ENCODE measurements around the gene FAXDC2.

DNA sequence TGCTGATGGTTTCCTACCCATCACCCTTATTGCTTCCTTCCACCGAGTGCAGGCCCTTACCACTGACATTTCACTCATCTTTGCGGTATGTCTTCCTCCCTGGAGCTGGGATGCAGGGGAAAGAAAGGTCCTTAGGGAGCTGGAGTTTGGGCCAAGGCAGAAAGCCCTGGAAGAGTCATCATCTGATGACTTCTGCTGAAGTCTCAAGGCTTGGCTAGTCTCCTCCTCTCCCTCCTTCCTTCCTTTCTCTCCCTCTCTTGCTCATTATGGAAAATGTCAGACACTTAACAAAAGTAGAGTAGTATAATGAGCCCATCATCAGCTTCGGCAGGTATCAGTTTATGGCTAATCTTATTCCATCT, 55.2 kb downstream of the FAXDC2 start:
- TF ChIP-seq, protein P1, sequence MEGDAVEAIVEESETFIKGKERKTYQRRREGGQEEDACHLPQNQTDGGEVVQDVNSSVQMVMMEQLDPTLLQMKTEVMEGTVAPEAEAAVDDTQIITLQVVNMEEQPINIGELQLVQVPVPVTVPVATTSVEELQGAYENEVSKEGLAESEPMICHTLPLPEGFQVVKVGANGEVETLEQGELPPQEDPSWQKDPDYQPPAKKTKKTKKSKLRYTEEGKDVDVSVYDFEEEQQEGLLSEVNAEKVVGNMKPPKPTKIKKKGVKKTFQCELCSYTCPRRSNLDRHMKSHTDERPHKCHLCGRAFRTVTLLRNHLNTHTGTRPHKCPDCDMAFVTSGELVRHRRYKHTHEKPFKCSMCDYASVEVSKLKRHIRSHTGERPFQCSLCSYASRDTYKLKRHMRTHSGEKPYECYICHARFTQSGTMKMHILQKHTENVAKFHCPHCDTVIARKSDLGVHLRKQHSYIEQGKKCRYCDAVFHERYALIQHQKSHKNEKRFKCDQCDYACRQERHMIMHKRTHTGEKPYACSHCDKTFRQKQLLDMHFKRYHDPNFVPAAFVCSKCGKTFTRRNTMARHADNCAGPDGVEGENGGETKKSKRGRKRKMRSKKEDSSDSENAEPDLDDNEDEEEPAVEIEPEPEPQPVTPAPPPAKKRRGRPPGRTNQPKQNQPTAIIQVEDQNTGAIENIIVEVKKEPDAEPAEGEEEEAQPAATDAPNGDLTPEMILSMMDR (IDR thresholded peaks at IDR 0.05; ENCODE audit: insufficient read depth, low read depth, low read length), result no peak
- no peak for TF ChIP-seq EZH2 (IDR thresholded peaks at IDR 0.05; ENCODE audit: insufficient read depth, low read length)
